H1 (cell line): ENCODE data around the gene LCN10. TPM values are rescaled to one million over a fixed set of nuclear protein-coding genes. Genes with fewer than 3 reads are reported as not detected.

Experiments
- HDAC2 ChIP-seq, 2 experiments: fragments of 300-600 bp in 1 of 2; sonication (generic) in 1 of 2; IDR thresholded peaks; 2 replicates each; pipeline ENCODE4 v1.6.1; 2011 to 2012; ENCODE audit warnings: low read depth in 2 of 2, low read length in 2 of 2, mild to moderate bottlenecking in 2 of 2, moderate library complexity in 2 of 2, borderline replicate concordance in 1 of 2, inconsistent platforms in 1 of 2
- KDM5A ChIP-seq: fragments of 200-600 bp; IDR thresholded peaks from 2 replicates; pipeline ENCODE4 v1.7.1; 2012; ENCODE audit warnings: mild to moderate bottlenecking, low read length, inconsistent platforms, mixed read lengths
- POLR2A ChIP-seq, 2 experiments: IDR thresholded peaks; 1 replicate in 1 of 2; 2 replicates in 1 of 2; pipeline ENCODE4 v1.6.1; 2011; ENCODE audit warnings: low read depth in 2 of 2, low read length in 2 of 2, mild to moderate bottlenecking in 2 of 2; ENCODE audit errors: control extremely low read depth in 1 of 2
- SIRT6 ChIP-seq: IDR thresholded peaks from one replicate; pipeline ENCODE4 v1.7.1; 2012; ENCODE audit warnings: low read length, inconsistent platforms
- polyA plus RNA-seq, 7 experiments: library from polyadenylated mRNA; depleted of rRNA in 3 of 7; stranded (reverse) in 5 of 7; unstranded in 2 of 7; fragments of >200 nt in 5 of 7; fragments of 200-250 nt in 2 of 7; gene quantifications; 1 replicate in 5 of 7; 2 replicates in 1 of 7; 4 replicates in 1 of 7; pipeline versions ENCODE4 v1.2.1 to v1.2.3, GENCODE V29; 2011 to 2013; ENCODE audit warnings: missing spikeins in 2 of 7, mixed read lengths in 2 of 7
- total RNA-seq: library from RNA; stranded (reverse); fragmentation: NEBNext Ultra II Directional; extraction: Animal tissue kit (Norgen Biotek cat#: 25700); gene quantifications from 2 replicates; pipeline ENCODE4 v1.2.1, GENCODE V29; 2021
- TF ChIP-seq, protein P1 (sequence below): fragments of 300-600 bp; sonication (generic); IDR thresholded peaks from 2 replicates; pipeline ENCODE4 v1.7.1; 2012; ENCODE audit warnings: low read length, moderate library complexity, mild to moderate bottlenecking, inconsistent platforms; ENCODE audit not compliant: insufficient replicate concordance

Gene LCN10
- total and polyA plus RNA-seq, 2 of the 8 experiments (the other 6 are each of a cell fraction or from before 2014, with no cell fraction given): 2.6 to 2.8 TPM

- TF ChIP-seq, protein P1, sequence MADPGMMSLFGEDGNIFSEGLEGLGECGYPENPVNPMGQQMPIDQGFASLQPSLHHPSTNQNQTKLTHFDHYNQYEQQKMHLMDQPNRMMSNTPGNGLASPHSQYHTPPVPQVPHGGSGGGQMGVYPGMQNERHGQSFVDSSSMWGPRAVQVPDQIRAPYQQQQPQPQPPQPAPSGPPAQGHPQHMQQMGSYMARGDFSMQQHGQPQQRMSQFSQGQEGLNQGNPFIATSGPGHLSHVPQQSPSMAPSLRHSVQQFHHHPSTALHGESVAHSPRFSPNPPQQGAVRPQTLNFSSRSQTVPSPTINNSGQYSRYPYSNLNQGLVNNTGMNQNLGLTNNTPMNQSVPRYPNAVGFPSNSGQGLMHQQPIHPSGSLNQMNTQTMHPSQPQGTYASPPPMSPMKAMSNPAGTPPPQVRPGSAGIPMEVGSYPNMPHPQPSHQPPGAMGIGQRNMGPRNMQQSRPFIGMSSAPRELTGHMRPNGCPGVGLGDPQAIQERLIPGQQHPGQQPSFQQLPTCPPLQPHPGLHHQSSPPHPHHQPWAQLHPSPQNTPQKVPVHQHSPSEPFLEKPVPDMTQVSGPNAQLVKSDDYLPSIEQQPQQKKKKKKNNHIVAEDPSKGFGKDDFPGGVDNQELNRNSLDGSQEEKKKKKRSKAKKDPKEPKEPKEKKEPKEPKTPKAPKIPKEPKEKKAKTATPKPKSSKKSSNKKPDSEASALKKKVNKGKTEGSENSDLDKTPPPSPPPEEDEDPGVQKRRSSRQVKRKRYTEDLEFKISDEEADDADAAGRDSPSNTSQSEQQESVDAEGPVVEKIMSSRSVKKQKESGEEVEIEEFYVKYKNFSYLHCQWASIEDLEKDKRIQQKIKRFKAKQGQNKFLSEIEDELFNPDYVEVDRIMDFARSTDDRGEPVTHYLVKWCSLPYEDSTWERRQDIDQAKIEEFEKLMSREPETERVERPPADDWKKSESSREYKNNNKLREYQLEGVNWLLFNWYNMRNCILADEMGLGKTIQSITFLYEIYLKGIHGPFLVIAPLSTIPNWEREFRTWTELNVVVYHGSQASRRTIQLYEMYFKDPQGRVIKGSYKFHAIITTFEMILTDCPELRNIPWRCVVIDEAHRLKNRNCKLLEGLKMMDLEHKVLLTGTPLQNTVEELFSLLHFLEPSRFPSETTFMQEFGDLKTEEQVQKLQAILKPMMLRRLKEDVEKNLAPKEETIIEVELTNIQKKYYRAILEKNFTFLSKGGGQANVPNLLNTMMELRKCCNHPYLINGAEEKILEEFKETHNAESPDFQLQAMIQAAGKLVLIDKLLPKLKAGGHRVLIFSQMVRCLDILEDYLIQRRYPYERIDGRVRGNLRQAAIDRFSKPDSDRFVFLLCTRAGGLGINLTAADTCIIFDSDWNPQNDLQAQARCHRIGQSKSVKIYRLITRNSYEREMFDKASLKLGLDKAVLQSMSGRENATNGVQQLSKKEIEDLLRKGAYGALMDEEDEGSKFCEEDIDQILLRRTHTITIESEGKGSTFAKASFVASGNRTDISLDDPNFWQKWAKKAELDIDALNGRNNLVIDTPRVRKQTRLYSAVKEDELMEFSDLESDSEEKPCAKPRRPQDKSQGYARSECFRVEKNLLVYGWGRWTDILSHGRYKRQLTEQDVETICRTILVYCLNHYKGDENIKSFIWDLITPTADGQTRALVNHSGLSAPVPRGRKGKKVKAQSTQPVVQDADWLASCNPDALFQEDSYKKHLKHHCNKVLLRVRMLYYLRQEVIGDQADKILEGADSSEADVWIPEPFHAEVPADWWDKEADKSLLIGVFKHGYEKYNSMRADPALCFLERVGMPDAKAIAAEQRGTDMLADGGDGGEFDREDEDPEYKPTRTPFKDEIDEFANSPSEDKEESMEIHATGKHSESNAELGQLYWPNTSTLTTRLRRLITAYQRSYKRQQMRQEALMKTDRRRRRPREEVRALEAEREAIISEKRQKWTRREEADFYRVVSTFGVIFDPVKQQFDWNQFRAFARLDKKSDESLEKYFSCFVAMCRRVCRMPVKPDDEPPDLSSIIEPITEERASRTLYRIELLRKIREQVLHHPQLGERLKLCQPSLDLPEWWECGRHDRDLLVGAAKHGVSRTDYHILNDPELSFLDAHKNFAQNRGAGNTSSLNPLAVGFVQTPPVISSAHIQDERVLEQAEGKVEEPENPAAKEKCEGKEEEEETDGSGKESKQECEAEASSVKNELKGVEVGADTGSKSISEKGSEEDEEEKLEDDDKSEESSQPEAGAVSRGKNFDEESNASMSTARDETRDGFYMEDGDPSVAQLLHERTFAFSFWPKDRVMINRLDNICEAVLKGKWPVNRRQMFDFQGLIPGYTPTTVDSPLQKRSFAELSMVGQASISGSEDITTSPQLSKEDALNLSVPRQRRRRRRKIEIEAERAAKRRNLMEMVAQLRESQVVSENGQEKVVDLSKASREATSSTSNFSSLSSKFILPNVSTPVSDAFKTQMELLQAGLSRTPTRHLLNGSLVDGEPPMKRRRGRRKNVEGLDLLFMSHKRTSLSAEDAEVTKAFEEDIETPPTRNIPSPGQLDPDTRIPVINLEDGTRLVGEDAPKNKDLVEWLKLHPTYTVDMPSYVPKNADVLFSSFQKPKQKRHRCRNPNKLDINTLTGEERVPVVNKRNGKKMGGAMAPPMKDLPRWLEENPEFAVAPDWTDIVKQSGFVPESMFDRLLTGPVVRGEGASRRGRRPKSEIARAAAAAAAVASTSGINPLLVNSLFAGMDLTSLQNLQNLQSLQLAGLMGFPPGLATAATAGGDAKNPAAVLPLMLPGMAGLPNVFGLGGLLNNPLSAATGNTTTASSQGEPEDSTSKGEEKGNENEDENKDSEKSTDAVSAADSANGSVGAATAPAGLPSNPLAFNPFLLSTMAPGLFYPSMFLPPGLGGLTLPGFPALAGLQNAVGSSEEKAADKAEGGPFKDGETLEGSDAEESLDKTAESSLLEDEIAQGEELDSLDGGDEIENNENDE: no peak
- TF ChIP-seq KDM5A: no peak
- TF ChIP-seq HDAC2 (IDR thresholded peaks at IDR 0.05; ENCODE audit: borderline replicate concordance in 1 of 2, low read depth in 2 of 2, low read length in 2 of 2): no peak
- no peak for TF ChIP-seq SIRT6
- TF ChIP-seq POLR2A (IDR thresholded peaks at IDR 0.05; ENCODE audit: control extremely low read depth in 1 of 2, low read depth in 2 of 2, low read length in 2 of 2): no peak
These were observed 44.0 kb downstream of the LCN10 start (continued) for GRCh38 chr9:136698635-136699246.
